Loucy (cell line): ENCODE results near the gene APOF.

Experiments
- H2AFZ ChIP-seq: fragments of 200-600 bp; sonication (generic); 2 replicates; pipeline ENCODE4 v1.6.0; 2016; ENCODE audit warnings: antibody characterized with exemption, mild to moderate bottlenecking, low read length, moderate library complexity
- H3F3A ChIP-seq: fragments of 200-600 bp; 2 replicates; pipeline ENCODE4 v1.6.0; 2016; ENCODE audit warnings: antibody characterized with exemption, low read depth, mild to moderate bottlenecking
- H3K27me3 ChIP-seq: fragments of 200-600 bp; sonication (generic); 2 replicates; pipeline ENCODE4 v1.6.1; 2014; ENCODE audit warnings: low read length, mild to moderate bottlenecking; ENCODE audit not compliant: insufficient read depth, poor library complexity, severe bottlenecking
- H3K36me3 ChIP-seq: fragments of 200-600 bp; sonication (generic); 2 replicates; pipeline ENCODE4 v1.6.1; 2016; ENCODE audit warnings: low read length; ENCODE audit not compliant: insufficient read depth
- H3K4me1 ChIP-seq: fragments of 200-600 bp; sonication (generic); 2 replicates; pipeline ENCODE4 v1.5.1; 2014; ENCODE audit warnings: low read length, mild to moderate bottlenecking; ENCODE audit not compliant: insufficient read depth, poor library complexity, severe bottlenecking
- H3K4me2 ChIP-seq: fragments of 200-600 bp; sonication (generic); 2 replicates; pipeline ENCODE4 v1.6.0; 2014; ENCODE audit warnings: antibody characterized with exemption, low read length, low read depth, mild to moderate bottlenecking; ENCODE audit not compliant: poor library complexity, severe bottlenecking
- H3K4me3 ChIP-seq: fragments of 200-600 bp; sonication (generic); 2 replicates; pipeline ENCODE4 v1.5.1; 2014; ENCODE audit warnings: low read length, mild to moderate bottlenecking, mixed read lengths; ENCODE audit not compliant: poor library complexity, severe bottlenecking
- H3K79me2 ChIP-seq: fragments of 200-600 bp; sonication (generic); 2 replicates; pipeline ENCODE4 v1.6.1; 2014; ENCODE audit warnings: low read length; ENCODE audit not compliant: insufficient read depth
- H3K9ac ChIP-seq: fragments of 200-600 bp; sonication (generic); 2 replicates; pipeline ENCODE4 v1.6.0; 2014; ENCODE audit warnings: mild to moderate bottlenecking, low read depth, low read length, moderate library complexity; ENCODE audit not compliant: poor library complexity, severe bottlenecking
- H3K9me2 ChIP-seq: fragments of 200-600 bp; sonication (generic); replicated peaks from 2 replicates; pipeline ENCODE4 v1.6.1; 2016; ENCODE audit warnings: low read depth, low read length, mixed read lengths
- H3K9me3 ChIP-seq: fragments of 200-600 bp; sonication (generic); 2 replicates; pipeline ENCODE4 v1.6.1; 2014; ENCODE audit warnings: mild to moderate bottlenecking, antibody characterized with exemption, low read length, low read depth; ENCODE audit not compliant: insufficient read depth
- H4K20me1 ChIP-seq: fragments of 200-600 bp; sonication (generic); 2 replicates; pipeline ENCODE4 v1.6.0; 2014; ENCODE audit warnings: antibody characterized with exemption, low read length, mild to moderate bottlenecking; ENCODE audit not compliant: insufficient read depth, poor library complexity, severe bottlenecking
- EZH2phosphoT487 ChIP-seq: fragments of 200-600 bp; IDR thresholded peaks from 2 replicates; pipeline ENCODE4 v1.6.1; 2018; ENCODE audit warnings: antibody characterized with exemption, mild to moderate bottlenecking, moderate library complexity, borderline replicate concordance
- TF ChIP-seq, protein P1 (sequence below): fragments of 200-600 bp; sonication (generic); conservative IDR thresholded peaks from 2 replicates; pipeline ENCODE4 v1.5.1; 2014; ENCODE audit warnings: mild to moderate bottlenecking, antibody characterized with exemption, low read length

The APOF gene

DNA sequence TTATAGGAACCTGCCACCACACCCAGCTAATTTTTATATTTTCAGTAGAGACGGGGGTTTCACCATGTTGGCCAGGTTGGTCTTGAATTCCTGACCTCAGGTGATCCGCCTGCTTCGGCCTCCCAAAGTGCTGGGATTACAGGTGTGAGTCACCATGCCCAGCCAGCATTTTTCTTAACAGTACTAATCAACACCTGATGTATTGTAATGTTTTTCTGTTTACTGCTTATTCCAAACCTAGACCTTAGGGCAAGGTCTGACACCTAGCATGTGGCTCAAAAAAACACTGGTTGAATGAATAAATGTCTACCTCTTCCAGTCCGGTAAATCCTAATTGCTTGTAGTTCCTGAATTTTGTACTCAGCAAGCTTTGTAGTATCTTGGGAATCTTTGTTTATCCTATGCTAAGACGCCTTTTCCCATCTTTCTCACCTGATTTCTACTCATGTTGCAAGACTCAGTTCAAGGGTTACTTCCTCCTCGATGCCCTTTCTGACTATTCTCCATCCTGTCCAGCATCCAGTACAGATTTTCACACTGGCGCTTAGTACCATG, 31.6 kb downstream of the APOF start:
- Histone ChIP-seq H3K27me3 (no peaks in the 10 kb centered on the region), H3K4me3 (no peak overlapping the region), H3K9me3 (no peaks in the 10 kb centered on the region), H3K4me2 (no peak overlapping the region), H3K4me1 (peaks cover 19% of the 10 kb centered on the region), H3K79me2 (peaks cover 21% of the 10 kb centered on the region), H4K20me1 (no peaks in the 10 kb centered on the region), H3K9me2 (no peaks in the 10 kb centered on the region), H3K9ac (no peak overlapping the region), H3K36me3 (no peaks in the 10 kb centered on the region), H3F3A (no peaks in the 10 kb centered on the region), H2AFZ (no peak overlapping the region)
- TF ChIP-seq, protein P1, sequence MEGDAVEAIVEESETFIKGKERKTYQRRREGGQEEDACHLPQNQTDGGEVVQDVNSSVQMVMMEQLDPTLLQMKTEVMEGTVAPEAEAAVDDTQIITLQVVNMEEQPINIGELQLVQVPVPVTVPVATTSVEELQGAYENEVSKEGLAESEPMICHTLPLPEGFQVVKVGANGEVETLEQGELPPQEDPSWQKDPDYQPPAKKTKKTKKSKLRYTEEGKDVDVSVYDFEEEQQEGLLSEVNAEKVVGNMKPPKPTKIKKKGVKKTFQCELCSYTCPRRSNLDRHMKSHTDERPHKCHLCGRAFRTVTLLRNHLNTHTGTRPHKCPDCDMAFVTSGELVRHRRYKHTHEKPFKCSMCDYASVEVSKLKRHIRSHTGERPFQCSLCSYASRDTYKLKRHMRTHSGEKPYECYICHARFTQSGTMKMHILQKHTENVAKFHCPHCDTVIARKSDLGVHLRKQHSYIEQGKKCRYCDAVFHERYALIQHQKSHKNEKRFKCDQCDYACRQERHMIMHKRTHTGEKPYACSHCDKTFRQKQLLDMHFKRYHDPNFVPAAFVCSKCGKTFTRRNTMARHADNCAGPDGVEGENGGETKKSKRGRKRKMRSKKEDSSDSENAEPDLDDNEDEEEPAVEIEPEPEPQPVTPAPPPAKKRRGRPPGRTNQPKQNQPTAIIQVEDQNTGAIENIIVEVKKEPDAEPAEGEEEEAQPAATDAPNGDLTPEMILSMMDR = no peak
- TF ChIP-seq EZH2phosphoT487 = no peak

- Histone ChIP-seq H2AFZ (no peak overlapping the region), H3K9me3 (no peaks in the 10 kb centered on the region), H3K9me2 (no peaks in the 10 kb centered on the region), H3K4me1 (no peaks in the 10 kb centered on the region), H3K9ac (no peak overlapping the region), H3K4me2 (no peak overlapping the region), H3F3A (no peaks in the 10 kb centered on the region), H3K36me3 (no peaks in the 10 kb centered on the region; the same call in 1 of the 2 replicates), H4K20me1 (no peaks in the 10 kb centered on the region), H3K27me3 (no peaks in the 10 kb centered on the region), H3K4me3 (no peak overlapping the region), H3K79me2 (no peaks in the 10 kb centered on the region)
- TF ChIP-seq, protein P1 = no peak
- TF ChIP-seq EZH2phosphoT487 = no peak
Observed at GRCh38 chr12:56326533-56326932, 36.1 kb downstream of the APOF start.

DNA sequence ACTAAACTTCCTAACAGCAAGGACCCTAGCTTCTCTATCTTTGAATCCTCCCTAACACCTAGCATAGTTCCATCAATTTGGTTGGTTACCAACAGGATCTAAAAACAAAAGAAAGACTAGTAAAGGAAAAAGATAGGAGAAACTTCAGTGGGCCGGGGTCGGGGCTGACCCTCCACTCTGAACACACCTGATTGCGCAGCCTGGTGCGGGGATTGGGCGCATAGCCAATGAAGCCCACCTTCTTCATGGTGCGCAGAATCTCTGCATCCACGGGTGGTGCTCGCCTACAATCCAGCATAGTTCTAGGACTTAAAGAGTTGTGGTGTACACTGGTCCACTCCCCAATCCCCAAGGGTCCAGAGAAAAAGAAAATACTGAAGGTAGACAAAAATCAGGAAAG, 36.5 kb downstream of the APOF start:
- Histone ChIP-seq H3K4me1 (no peaks in the 10 kb centered on the region), H3K9ac (no peak overlapping the region), H3F3A (no peaks in the 10 kb centered on the region), H2AFZ (no peak overlapping the region), H3K79me2 (no peaks in the 10 kb centered on the region), H3K4me2 (no peak overlapping the region), H3K4me3 (no peak overlapping the region), H3K9me3 (no peaks in the 10 kb centered on the region), H3K36me3 (no peaks in the 10 kb centered on the region; the same call in 1 of the 2 replicates), H3K27me3 (no peaks in the 10 kb centered on the region), H4K20me1 (no peaks in the 10 kb centered on the region), H3K9me2 (no peaks in the 10 kb centered on the region)
- TF ChIP-seq EZH2phosphoT487 = no peak
- TF ChIP-seq, protein P1 = no peak
